ENCODE data around the gene COPRS. TPM values are rescaled to one million over a fixed set of nuclear protein-coding genes. Genes with fewer than 3 reads are reported as not detected.

Gene COPRS
- polyA plus RNA-seq, 2 donors: 18.5 to 26.8 TPM

Other genes starting within 250 kb of the COPRS start
- gene UTP6, start 42.5 kb upstream of the COPRS start, polyA plus RNA-seq: 10 to 100 TPM; 32.9 to 43.2 TPM
- 10 to 100 TPM in 1 of 2 donors, 1 to 10 TPM in 1; 8.9 to 12.1 TPM for gene SUZ12, start 77.8 kb upstream of the COPRS start, polyA plus RNA-seq
- gene LRRC37B, start 148.1 kb upstream of the COPRS start, polyA plus RNA-seq: 10 to 100 TPM in 1 of 2 donors, 1 to 10 TPM in 1; 6.1 to 14.2 TPM